ENCODE results near the gene COX6B1. TPM values are rescaled to one million over a fixed set of nuclear protein-coding genes. Genes with fewer than 3 reads are reported as not detected.

The COX6B1 gene
- total RNA-seq, 1 experiment from 2014 or later: 835 TPM

DNA sequence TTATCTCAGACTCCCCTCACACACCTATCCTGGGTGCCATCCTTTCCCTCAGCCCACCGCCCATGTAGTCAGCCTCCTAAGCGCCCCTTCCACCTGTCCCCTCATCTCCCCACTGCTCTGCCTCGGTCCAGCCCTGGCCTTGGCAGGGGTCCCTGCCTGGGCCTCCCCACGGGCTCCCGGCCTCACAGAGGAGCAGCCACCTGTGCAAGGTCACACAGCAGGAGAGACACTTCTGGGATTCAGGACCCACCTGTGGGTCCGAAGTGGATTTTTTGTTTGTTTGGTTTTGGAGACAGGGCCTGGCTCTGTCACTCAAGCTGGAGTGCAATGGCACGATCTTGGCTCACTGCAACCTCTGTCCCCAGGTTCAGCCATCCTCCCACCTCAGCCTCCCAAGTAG lies 17.5 kb downstream of the COX6B1 start:
- ChIA-PET POLR2A (no interaction called here), CTCF (no interaction called here)
- H3K27me3 ChIP-seq (ENCODE audit: control insufficient read depth, insufficient read depth, low read length): no peaks in the 10 kb centered on the region
- H3K4me1 ChIP-seq (ENCODE audit: control insufficient read depth, insufficient read depth, low read length): no peaks in the 10 kb centered on the region
- no peaks in the 10 kb centered on the region for H3K9me3 ChIP-seq (ENCODE audit: control insufficient read depth, insufficient read depth, low read depth, low read length)
- H3K36me3 ChIP-seq (ENCODE audit: control insufficient read depth, insufficient read depth, low read length): 0 out of 2 replicates have a peak, but pooled peaks cover 7% of the 10 kb centered on the region
- TF ChIP-seq, protein P1, sequence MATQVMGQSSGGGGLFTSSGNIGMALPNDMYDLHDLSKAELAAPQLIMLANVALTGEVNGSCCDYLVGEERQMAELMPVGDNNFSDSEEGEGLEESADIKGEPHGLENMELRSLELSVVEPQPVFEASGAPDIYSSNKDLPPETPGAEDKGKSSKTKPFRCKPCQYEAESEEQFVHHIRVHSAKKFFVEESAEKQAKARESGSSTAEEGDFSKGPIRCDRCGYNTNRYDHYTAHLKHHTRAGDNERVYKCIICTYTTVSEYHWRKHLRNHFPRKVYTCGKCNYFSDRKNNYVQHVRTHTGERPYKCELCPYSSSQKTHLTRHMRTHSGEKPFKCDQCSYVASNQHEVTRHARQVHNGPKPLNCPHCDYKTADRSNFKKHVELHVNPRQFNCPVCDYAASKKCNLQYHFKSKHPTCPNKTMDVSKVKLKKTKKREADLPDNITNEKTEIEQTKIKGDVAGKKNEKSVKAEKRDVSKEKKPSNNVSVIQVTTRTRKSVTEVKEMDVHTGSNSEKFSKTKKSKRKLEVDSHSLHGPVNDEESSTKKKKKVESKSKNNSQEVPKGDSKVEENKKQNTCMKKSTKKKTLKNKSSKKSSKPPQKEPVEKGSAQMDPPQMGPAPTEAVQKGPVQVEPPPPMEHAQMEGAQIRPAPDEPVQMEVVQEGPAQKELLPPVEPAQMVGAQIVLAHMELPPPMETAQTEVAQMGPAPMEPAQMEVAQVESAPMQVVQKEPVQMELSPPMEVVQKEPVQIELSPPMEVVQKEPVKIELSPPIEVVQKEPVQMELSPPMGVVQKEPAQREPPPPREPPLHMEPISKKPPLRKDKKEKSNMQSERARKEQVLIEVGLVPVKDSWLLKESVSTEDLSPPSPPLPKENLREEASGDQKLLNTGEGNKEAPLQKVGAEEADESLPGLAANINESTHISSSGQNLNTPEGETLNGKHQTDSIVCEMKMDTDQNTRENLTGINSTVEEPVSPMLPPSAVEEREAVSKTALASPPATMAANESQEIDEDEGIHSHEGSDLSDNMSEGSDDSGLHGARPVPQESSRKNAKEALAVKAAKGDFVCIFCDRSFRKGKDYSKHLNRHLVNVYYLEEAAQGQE (IDR thresholded peaks at IDR 0.05; ENCODE audit: insufficient read depth in 1 of 2, low read depth in 2 of 2, low read length in 1 of 2): no peak
- TF ChIP-seq SIN3A (IDR thresholded peaks at IDR 0.05; ENCODE audit: borderline replicate concordance, insufficient read depth, low read depth, low read length) (no peak), TCF7L2 (IDR thresholded peaks at IDR 0.05; ENCODE audit: low read depth, low read length) (no peak), POLR2AphosphoS5 (IDR thresholded peaks at IDR 0.05; ENCODE audit: low read depth, low read length) (no peak)
- TF ChIP-seq, protein P2, sequence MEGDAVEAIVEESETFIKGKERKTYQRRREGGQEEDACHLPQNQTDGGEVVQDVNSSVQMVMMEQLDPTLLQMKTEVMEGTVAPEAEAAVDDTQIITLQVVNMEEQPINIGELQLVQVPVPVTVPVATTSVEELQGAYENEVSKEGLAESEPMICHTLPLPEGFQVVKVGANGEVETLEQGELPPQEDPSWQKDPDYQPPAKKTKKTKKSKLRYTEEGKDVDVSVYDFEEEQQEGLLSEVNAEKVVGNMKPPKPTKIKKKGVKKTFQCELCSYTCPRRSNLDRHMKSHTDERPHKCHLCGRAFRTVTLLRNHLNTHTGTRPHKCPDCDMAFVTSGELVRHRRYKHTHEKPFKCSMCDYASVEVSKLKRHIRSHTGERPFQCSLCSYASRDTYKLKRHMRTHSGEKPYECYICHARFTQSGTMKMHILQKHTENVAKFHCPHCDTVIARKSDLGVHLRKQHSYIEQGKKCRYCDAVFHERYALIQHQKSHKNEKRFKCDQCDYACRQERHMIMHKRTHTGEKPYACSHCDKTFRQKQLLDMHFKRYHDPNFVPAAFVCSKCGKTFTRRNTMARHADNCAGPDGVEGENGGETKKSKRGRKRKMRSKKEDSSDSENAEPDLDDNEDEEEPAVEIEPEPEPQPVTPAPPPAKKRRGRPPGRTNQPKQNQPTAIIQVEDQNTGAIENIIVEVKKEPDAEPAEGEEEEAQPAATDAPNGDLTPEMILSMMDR (IDR thresholded peaks at IDR 0.05): no peak
- no peak for DNase-seq (ENCODE audit: low read depth, low spot score)
- no TSS peak for BruUV-seq (replicated peaks)
- no peak overlapping the region for H3K27ac ChIP-seq (ENCODE audit: low read length)
- intact Hi-C loops (cut with micrococcal nuclease; ENCODE audit: unreplicated experiment): no loop called here
- in situ Hi-C loops (cut with HindIII; ENCODE audit: low pct_unique_long_range_greater_than_20kb, low sequenced_read_pairs): no loop called here
- no peak for ATAC-seq
- no peak overlapping the region for H3K4me3 ChIP-seq (ENCODE audit: low read depth in 2 of 2, low read length in 2 of 2)

DNA sequence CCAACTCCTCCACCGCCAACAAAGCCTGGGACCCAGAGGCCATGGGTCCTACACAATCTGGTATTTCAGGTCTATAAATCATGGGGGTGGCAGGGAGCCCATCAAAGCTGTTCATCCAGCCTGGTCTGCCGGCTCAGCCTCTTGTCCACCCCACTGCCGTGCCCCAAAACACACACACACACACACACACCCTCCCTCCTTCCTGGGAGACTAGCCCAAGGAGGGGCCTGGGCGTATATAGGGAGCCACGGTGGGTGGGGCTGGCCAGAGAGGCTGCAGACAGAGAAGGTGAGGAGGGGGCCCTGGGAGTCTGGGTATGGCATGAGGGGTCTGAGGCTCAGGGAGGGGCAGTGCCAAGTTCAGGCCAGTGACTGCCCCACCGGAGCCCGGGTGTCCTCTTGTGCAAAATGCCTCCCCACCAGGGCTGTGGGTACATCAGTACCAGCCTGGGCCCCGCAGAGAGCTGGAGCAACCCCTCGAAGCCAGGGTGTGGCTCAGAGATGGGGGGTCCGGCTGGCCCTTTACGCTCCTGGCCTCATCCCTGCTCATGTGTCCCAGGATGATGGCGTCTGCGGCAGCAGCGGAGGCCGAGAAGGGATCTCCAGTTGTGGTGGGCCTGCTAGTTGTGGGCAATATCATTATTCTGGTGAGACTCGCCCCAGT lies 18.3 kb downstream of the COX6B1 start, which contains the start of gene UPK1A:
Gene UPK1A (plus strand): TSS at position 267 of the 663 bp plus-strand sequence. CDS start 296 bp downstream, at position 563.
- TF ChIP-seq TCF7L2 (IDR thresholded peaks at IDR 0.05; ENCODE audit: low read depth, low read length): no peak
- TF ChIP-seq, protein P2 (IDR thresholded peaks at IDR 0.05): no peak
- TF ChIP-seq POLR2AphosphoS5 (IDR thresholded peaks at IDR 0.05; ENCODE audit: low read depth, low read length): no peak
- no peak for TF ChIP-seq SIN3A (IDR thresholded peaks at IDR 0.05; ENCODE audit: borderline replicate concordance, insufficient read depth, low read depth, low read length)
- TF ChIP-seq, protein P1 (IDR thresholded peaks at IDR 0.05; ENCODE audit: insufficient read depth in 1 of 2, low read depth in 2 of 2, low read length in 1 of 2): no peak
- H3K4me3 ChIP-seq (ENCODE audit: low read depth in 2 of 2, low read length in 2 of 2): no peak within 1 kb of the TSS
- no peaks in the 10 kb centered on the region for H3K27me3 ChIP-seq (ENCODE audit: control insufficient read depth, insufficient read depth, low read length)
- H3K4me1 ChIP-seq (ENCODE audit: control insufficient read depth, insufficient read depth, low read length): no peaks in the 10 kb centered on the region
- no peaks in the 10 kb centered on the region for H3K9me3 ChIP-seq (ENCODE audit: control insufficient read depth, insufficient read depth, low read depth, low read length)
- POLR2A ChIA-PET: interaction anchor here (0.6 kb wide), 1 partner anchor 151 kb away, joined by 3 read pairs; no protein-coding TSS in a partner anchor
- DNase-seq (ENCODE audit: low read depth, low spot score) (no peak), ATAC-seq (peak; percentile 44)
- in situ Hi-C loops (cut with HindIII; ENCODE audit: low pct_unique_long_range_greater_than_20kb, low sequenced_read_pairs): no loop called here
- no peak within 1 kb of the TSS for H3K27ac ChIP-seq (ENCODE audit: low read length)
- 0 out of 2 replicates have a peak, but pooled peaks cover 4% of the 10 kb centered on the region for H3K36me3 ChIP-seq (ENCODE audit: control insufficient read depth, insufficient read depth, low read length)
- intact Hi-C loops (cut with micrococcal nuclease; ENCODE audit: unreplicated experiment): no loop called here
- no TSS peak for BruUV-seq (replicated peaks)
- CTCF ChIA-PET: no interaction called here

Measured in Panc1 (cell line).